AG04450 (cell line): ENCODE measurements around the gene TBL1Y. TPM values are rescaled to one million over a fixed set of nuclear protein-coding genes. Genes with fewer than 3 reads are reported as not detected.

Source experiments
- CTCF ChIA-PET: fragments of 300-600, 350-600 bp; formaldehyde crosslinking; extraction: SDS; loops from one replicate; lab custom pipeline; 2022; ENCODE audit warnings: antibody characterized with exemption, inconsistent platforms; lab: Charles Lee
- POLR2A ChIA-PET: fragments of 350-600 bp; formaldehyde crosslinking; extraction: SDS; loops from one replicate; lab custom pipeline; 2021; ENCODE audit warnings: antibody characterized with exemption, inconsistent platforms; lab: Yijun Ruan, JAX
- DNase-seq: peaks from one replicate; pipeline ENCODE4 v3.0.0-alpha.2; 2011; ENCODE audit warnings: low read depth, low spot score
- H3K27ac ChIP-seq: one replicate; pipeline ENCODE4 v1.5.1; 2012; ENCODE audit warnings: low read depth, low read length, control low read depth
- H3K27me3 ChIP-seq: one replicate; pipeline ENCODE4 v1.6.0; 2012; ENCODE audit warnings: low read length; ENCODE audit not compliant: control insufficient read depth, insufficient read depth
- H3K4me3 ChIP-seq: 2 replicates; pipeline ENCODE4 v1.5.1; 2011; ENCODE audit warnings: mild to moderate bottlenecking, low read depth, low read length, control low read depth
- H3K9me3 ChIP-seq: 2 replicates; pipeline ENCODE4 v1.5.1; 2012; ENCODE audit warnings: low read length; ENCODE audit not compliant: control insufficient read depth, insufficient read depth
- polyA plus RNA-seq: library from polyadenylated mRNA; depleted of rRNA; stranded (reverse); fragments of >200 nt; gene quantifications from 2 replicates; pipeline ENCODE4 v1.2.3, GENCODE V29; 2011
- TF ChIP-seq, protein P1 (sequence below): IDR thresholded peaks from 2 replicates; pipeline ENCODE4 v1.5.1; 2011; ENCODE audit warnings: low read depth, low read length, control low read depth, inconsistent platforms

The TBL1Y gene
- polyA plus RNA-seq, 1 experiment: not detected

DNA sequence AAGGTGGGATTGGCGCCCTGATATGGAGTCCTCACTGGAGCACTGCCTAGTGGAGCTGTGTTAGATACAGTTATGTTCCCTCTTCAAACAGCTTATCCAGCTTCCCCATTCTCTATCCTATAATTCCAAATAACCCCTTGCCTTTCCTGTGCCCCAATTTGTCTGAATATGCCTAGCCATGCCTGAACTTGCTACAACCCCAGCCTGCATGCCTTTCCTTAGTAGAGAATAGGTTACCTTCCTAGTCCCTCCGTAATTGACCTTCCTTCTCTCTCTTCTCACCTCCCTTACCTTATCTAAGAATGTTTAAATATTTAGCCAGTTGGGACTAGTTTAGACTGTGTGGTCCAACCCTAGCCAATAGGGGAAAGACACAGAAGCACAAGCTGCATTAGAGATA, 102.6 kb downstream of the TBL1Y start:
- TF ChIP-seq, protein P1, sequence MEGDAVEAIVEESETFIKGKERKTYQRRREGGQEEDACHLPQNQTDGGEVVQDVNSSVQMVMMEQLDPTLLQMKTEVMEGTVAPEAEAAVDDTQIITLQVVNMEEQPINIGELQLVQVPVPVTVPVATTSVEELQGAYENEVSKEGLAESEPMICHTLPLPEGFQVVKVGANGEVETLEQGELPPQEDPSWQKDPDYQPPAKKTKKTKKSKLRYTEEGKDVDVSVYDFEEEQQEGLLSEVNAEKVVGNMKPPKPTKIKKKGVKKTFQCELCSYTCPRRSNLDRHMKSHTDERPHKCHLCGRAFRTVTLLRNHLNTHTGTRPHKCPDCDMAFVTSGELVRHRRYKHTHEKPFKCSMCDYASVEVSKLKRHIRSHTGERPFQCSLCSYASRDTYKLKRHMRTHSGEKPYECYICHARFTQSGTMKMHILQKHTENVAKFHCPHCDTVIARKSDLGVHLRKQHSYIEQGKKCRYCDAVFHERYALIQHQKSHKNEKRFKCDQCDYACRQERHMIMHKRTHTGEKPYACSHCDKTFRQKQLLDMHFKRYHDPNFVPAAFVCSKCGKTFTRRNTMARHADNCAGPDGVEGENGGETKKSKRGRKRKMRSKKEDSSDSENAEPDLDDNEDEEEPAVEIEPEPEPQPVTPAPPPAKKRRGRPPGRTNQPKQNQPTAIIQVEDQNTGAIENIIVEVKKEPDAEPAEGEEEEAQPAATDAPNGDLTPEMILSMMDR: no peak
- CTCF ChIA-PET: no interaction called here
- no peak for DNase-seq
- H3K27ac ChIP-seq: no peak overlapping the region
- no peak overlapping the region for H3K4me3 ChIP-seq
- H3K27me3 ChIP-seq: no peaks in the 10 kb centered on the region
- POLR2A ChIA-PET: no interaction called here
- H3K9me3 ChIP-seq: no peaks in the 10 kb centered on the region

DNA sequence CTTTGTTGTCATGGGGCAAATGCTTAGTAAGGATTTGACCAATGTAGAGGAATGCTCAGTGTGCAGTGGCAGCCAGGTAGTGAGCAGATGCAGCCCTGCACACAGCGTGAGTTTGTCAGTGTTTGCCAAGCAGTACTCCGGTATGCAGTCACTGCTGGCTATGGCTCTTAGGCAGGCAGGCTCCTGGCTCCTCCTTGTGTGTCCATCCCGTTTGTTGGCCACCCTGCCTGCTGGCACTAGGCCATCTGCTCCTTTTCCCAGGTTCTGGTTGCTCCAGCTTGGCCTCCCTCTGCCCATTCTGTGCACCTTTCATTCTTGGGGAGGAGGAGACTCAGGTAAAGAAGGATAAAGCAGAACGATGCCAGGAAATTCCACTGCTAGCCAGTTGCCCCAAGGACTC, 106.0 kb downstream of the TBL1Y start:
- Histone ChIP-seq H3K4me3 (no peak overlapping the region), H3K27me3 (no peaks in the 10 kb centered on the region), H3K9me3 (no peaks in the 10 kb centered on the region), H3K27ac (no peak overlapping the region)
- CTCF ChIA-PET: no interaction called here
- DNase-seq: no peak
- POLR2A ChIA-PET: no interaction called here
- TF ChIP-seq, protein P1: no peak

DNA sequence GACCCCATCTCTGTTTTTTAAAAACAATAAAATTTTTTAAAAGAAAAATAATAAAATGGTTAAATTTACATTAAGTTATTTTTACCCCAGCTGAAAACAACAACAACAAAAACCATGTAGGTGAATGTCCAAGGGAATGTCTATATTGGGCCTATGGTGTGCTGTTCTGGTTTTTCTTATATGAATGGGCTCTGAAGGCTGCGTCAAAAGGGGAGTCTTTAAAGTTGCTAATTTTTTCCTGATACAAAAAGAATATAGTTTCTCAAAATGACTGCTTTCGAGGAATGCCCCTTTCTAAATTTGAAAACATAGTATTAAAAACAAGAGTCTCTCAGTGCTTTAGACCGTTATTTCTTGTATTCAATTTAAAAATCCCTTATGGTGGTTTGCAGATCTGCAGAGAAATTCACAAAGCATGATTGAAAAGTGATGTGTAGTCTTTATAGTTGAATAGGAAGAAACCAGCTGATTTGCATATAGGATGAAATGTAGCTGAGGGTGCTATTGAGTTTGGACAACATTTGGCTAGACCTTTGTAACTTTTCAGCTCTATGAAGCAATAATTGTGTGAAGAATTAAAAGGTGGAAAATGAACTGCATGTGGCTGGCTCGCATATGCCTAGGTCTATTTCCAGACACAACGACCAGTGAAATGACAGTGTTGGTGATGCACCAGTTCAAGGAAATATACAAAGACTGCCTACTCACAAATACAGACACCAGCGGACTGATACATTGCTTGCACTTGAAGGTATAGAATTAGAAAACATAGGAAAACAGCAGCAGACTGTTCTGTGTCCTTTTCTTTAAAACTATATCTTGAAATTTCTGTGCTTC, 107.0 kb downstream of the TBL1Y start:
- CTCF ChIA-PET: no interaction called here

DNA sequence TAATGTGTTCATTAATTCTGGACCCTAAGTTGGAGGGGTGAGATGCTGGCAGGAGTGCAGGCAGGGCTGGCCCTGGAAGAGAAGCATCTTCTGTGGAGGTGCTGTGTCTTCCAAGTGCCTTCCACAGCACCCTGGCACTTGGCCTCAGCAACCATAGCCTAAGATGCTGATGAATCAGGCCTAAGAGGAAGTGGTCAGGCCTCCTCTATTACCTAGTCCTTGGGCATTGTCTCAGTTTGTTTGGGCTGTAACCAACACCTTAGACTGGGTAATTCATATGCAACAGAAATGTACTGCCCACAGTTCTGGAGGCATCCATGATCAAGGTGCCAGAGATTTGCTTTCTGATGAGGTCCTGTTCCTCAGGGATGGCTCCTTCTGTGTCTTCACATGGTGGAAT, 128.5 kb downstream of the TBL1Y start:
- Histone ChIP-seq H3K27ac (no peak overlapping the region), H3K4me3 (no peak overlapping the region), H3K27me3 (no peaks in the 10 kb centered on the region), H3K9me3 (no peaks in the 10 kb centered on the region; the same call in 1 of the 2 replicates)
- no peak for DNase-seq
- CTCF ChIA-PET: no interaction called here
- POLR2A ChIA-PET: no interaction called here
- TF ChIP-seq, protein P1: no peak

More for the DNA sequence above, 107.0 kb downstream of the TBL1Y start:
- H3K9me3 ChIP-seq: no peaks in the 10 kb centered on the region
- no peak for DNase-seq
- TF ChIP-seq, protein P1: no peak
- H3K27me3 ChIP-seq: no peaks in the 10 kb centered on the region
- POLR2A ChIA-PET: no interaction called here
- no peak overlapping the region for H3K27ac ChIP-seq
- H3K4me3 ChIP-seq: no peak overlapping the region

DNA sequence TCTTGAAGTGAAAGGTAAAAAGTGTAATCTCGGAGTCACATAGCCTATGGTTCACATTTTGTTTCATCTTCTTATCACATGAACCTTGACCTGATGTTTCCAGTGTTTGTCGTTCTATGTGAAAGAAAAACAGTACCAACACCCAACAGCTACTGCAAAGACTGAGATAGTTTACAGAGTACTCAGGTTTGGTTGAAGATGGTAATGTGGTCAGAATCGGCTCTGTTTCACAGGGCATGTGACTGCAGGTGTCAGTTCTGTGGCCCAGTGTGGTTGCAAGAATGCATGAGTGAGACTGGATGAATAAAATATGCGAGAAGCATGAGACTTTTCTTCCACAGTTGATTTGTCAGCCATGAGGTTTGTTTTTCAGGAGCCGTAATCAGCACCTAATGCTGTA, 130.2 kb downstream of the TBL1Y start:
- DNase-seq: no peak
- Histone ChIP-seq H3K9me3 (no peaks in the 10 kb centered on the region; the same call in 1 of the 2 replicates), H3K27me3 (no peaks in the 10 kb centered on the region), H3K27ac (no peak overlapping the region), H3K4me3 (no peak overlapping the region)
- TF ChIP-seq, protein P1: no peak
- ChIA-PET CTCF (no interaction called here), POLR2A (no interaction called here)
